Ascending aorta (tissue), 2 donors: ENCODE measurements around the gene TEX2. TPM values are rescaled to one million over a fixed set of nuclear protein-coding genes. Genes with fewer than 3 reads are reported as not detected.
"Not testable (repeated sequence)": the region's sequence is repeated elsewhere in the genome, so short reads cannot be mapped to it uniquely, and the experiment has no call there.

Experiments
- DNase-seq, 2 donors: peaks; one replicate each; pipeline ENCODE4 v3.0.0-alpha.2; 2019; ENCODE audit warnings: low spot score in 2 of 2
- H3K27ac ChIP-seq, 2 donors: fragments of 200-600 bp; sonication (generic); one replicate each; pipeline ENCODE4 v1.5.1; 2016 to 2017; ENCODE audit warnings: mild to moderate bottlenecking in 1 of 2
- H3K27me3 ChIP-seq: fragments of 200-600 bp; sonication (generic); one replicate; pipeline ENCODE4 v1.5.1; 2017
- H3K36me3 ChIP-seq, 2 donors: fragments of 200-600 bp; sonication (generic); one replicate each; pipeline ENCODE4 v1.5.1; 2016
- H3K4me1 ChIP-seq, 2 donors: fragments of 200-600 bp; sonication (generic); one replicate each; pipeline ENCODE4 v1.5.1; 2016 to 2017; ENCODE audit warnings: mild to moderate bottlenecking in 1 of 2
- H3K4me3 ChIP-seq, 2 donors: fragments of 200-600 bp; sonication (generic); one replicate each; pipeline ENCODE4 v1.5.1; 2016 to 2017; ENCODE audit warnings: mild to moderate bottlenecking in 1 of 2
- H3K9me3 ChIP-seq, 2 donors: fragments of 200-600 bp; sonication (generic); one replicate each; pipeline ENCODE4 v1.5.1; 2016
- intact Hi-C: fragments of 100-400 bp; cut with DNase I; formaldehyde crosslinking; loops from one replicate; pipeline ENCODE4 v1.15.1; 2023
- total RNA-seq: library from RNA; depleted of rRNA; stranded (reverse); fragments of >200 nt; gene quantifications from one replicate; pipeline ENCODE4 v1.1.0, GENCODE V29; 2016
- TF ChIP-seq, protein P1 (sequence below), 3 experiments: fragments of 200-600 bp in 2 of 3; fragments of 450-650 bp in 1 of 3; sonication (generic) in 2 of 3; IDR thresholded peaks; one replicate each; pipeline ENCODE4 v1.5.1; 2016 to 2019; ENCODE audit warnings: antibody characterized with exemption in 3 of 3, mild to moderate bottlenecking in 1 of 3, moderate library complexity in 1 of 3

TEX2 gene
- total RNA-seq, 1 donor from 2014 or later = 94.6 TPM

DNA sequence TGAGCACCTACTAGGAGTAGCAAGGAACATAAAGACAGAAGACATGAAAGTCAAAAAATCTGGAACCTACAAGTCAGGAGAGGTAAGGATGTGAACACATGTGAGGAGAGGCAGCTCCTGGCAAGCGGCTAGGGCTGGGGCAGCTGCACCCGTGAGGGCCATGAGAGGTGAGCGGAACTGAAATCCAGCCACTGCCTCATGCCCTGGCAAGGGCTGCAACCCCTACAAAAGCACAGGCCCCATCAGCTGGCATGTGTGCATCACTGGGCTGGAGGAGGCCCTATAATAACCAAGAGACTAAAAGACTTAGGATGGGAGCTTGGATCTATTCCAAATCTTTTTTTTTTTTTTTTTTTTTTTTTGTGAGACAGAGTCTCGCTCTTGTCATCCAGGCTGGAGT, 92.8 kb downstream of the TEX2 start:
- intact Hi-C loops = no loop called here
- H3K36me3 ChIP-seq = peaks cover 7 to 14% of the 10 kb centered on the region in 2 donors
- no peak overlapping the region for H3K4me3 ChIP-seq
- no peaks in the 10 kb centered on the region for H3K9me3 ChIP-seq
- peaks cover 0 to 13% of the 10 kb centered on the region in 2 donors for H3K4me1 ChIP-seq
- H3K27ac ChIP-seq = no peak overlapping the region
- no peaks in the 10 kb centered on the region for H3K27me3 ChIP-seq
- DNase-seq = no peak
- TF ChIP-seq, protein P1, sequence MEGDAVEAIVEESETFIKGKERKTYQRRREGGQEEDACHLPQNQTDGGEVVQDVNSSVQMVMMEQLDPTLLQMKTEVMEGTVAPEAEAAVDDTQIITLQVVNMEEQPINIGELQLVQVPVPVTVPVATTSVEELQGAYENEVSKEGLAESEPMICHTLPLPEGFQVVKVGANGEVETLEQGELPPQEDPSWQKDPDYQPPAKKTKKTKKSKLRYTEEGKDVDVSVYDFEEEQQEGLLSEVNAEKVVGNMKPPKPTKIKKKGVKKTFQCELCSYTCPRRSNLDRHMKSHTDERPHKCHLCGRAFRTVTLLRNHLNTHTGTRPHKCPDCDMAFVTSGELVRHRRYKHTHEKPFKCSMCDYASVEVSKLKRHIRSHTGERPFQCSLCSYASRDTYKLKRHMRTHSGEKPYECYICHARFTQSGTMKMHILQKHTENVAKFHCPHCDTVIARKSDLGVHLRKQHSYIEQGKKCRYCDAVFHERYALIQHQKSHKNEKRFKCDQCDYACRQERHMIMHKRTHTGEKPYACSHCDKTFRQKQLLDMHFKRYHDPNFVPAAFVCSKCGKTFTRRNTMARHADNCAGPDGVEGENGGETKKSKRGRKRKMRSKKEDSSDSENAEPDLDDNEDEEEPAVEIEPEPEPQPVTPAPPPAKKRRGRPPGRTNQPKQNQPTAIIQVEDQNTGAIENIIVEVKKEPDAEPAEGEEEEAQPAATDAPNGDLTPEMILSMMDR (IDR thresholded peaks at IDR 0.05) = no peak

DNA sequence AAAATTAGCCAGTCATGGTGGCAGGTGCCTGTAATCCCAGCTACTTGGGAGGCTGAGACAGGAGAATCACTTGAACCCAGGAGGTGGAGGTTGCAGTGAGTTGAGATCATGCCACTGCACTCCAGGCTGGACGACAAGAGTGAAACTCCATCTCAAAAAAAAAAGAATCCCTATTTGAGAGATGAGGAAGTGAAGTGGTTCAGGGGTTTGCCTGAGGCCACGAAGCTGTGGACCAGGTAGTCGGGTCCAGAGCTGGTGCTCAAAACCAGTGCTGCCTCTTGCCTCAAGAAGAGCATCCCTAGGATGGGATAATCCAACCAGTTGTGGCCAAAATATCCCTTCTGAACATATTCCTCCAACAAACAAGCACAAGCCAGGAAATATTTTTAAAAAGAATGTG, 95.4 kb downstream of the TEX2 start:
- H3K9me3 ChIP-seq, H3K27me3 ChIP-seq, H3K36me3 ChIP-seq, H3K4me1 ChIP-seq, H3K27ac ChIP-seq, DNase-seq, intact Hi-C loops, H3K4me3 ChIP-seq: not testable (repeated sequence)

- DNase-seq = no peak
- Histone ChIP-seq H3K36me3 (peaks cover 7 to 9% of the 10 kb centered on the region in 2 donors), H3K4me3 (no peak overlapping the region), H3K27ac (no peak overlapping the region), H3K9me3 (no peaks in the 10 kb centered on the region), H3K4me1 (no peaks in the 10 kb centered on the region), H3K27me3 (no peaks in the 10 kb centered on the region)
- intact Hi-C loops = no loop called here
- TF ChIP-seq, protein P1 (IDR thresholded peaks at IDR 0.05) = no peak
Observed at GRCh38 chr17:64166876-64167275, 96.2 kb downstream of the TEX2 start.

DNA sequence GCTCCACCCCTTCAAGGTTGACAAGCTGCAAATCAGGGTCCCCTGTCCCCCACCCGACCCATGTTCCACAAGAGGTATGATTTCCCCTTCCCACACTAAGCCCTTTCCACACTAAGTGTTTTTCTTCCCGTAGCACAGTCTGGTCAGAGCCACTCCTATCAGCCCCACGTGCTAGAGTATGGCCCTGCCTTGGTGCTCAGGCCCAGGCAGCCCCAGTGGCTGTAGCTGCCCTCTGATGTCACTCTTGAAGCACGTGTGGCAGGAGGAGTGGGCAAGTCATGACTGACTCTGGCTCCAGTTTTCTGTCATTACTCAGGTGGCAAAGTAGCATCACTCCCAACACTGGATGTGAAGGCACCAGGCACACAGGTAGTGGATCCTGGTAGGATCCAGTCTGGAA, 97.7 kb downstream of the TEX2 start:
- H3K27ac ChIP-seq = no peak overlapping the region
- no peaks in the 10 kb centered on the region for H3K4me1 ChIP-seq
- TF ChIP-seq, protein P1 (IDR thresholded peaks at IDR 0.05) = no peak
- H3K36me3 ChIP-seq = peaks cover 2 to 4% of the 10 kb centered on the region in 2 donors
- no peaks in the 10 kb centered on the region for H3K27me3 ChIP-seq
- no peaks in the 10 kb centered on the region for H3K9me3 ChIP-seq
- intact Hi-C loops = no loop called here
- H3K4me3 ChIP-seq = no peak overlapping the region
- no peak for DNase-seq

GRCh38 chr17:64164596-64165285, 98.3 kb downstream of the TEX2 start:
- TF ChIP-seq, protein P1 (IDR thresholded peaks at IDR 0.05) = no peak
- Histone ChIP-seq H3K4me3 (no peak overlapping the region), H3K27ac (no peak overlapping the region), H3K9me3 (no peaks in the 10 kb centered on the region), H3K27me3 (no peaks in the 10 kb centered on the region), H3K4me1 (no peaks in the 10 kb centered on the region), H3K36me3 (peaks cover 0 to 2% of the 10 kb centered on the region in 2 donors)
- intact Hi-C loops = no loop called here
- no peak for DNase-seq

DNA sequence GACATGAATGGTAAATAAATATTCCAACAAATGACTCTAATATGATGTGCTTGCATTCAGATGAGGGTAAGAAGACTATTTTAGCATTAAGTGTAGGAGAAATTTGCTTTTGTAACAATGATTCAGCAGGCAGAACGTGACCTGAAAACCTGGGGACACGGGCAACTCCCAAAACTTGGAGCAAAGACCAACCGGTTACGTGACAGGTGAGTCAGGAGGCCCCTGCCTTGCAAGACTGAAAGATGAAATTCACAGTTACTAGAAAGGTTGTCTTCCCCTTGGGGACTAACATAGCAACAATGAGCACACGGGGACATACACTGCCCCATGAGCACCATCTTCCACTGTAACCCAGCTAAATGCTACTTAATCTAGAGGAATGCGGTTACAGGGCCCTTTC, 99.6 kb downstream of the TEX2 start:
- TF ChIP-seq, protein P1 (IDR thresholded peaks at IDR 0.05) = no peak
- Histone ChIP-seq H3K4me1 (no peaks in the 10 kb centered on the region), H3K27me3 (no peaks in the 10 kb centered on the region), H3K4me3 (no peak overlapping the region), H3K36me3 (peaks cover 0 to 2% of the 10 kb centered on the region in 2 donors), H3K9me3 (no peaks in the 10 kb centered on the region), H3K27ac (no peak overlapping the region)
- DNase-seq = no peak
- intact Hi-C loops = no loop called here
